RWPE2 (cell line): ENCODE data around the gene MAPK8.

Source experiments
- ATAC-seq: fragments of 200-7000 bp; cut with Tn5 transposase; 3 replicates; pipeline ENCODE4 v1.9.1; 2021; ENCODE audit warnings: low read depth
- DNase-seq: peaks from one replicate; pipeline ENCODE4 v3.0.0-alpha.2; 2020; ENCODE audit warnings: low spot score
- H3K27ac ChIP-seq: fragments of 450-650 bp; 2 replicates; pipeline ENCODE4 v1.5.1; 2017; ENCODE audit warnings: mild to moderate bottlenecking; ENCODE audit not compliant: poor library complexity, severe bottlenecking
- H3K27me3 ChIP-seq: fragments of 250-450 bp; sonication (Bioruptor Pico); 2 replicates; pipeline ENCODE4 v1.5.1; 2021; ENCODE audit warnings: mild to moderate bottlenecking, moderate library complexity; ENCODE audit not compliant: insufficient read depth, poor library complexity, severe bottlenecking
- H3K36me3 ChIP-seq: fragments of 250-450 bp; sonication (Bioruptor Pico); 2 replicates; pipeline ENCODE4 v1.5.1; 2020; ENCODE audit warnings: low read depth, mild to moderate bottlenecking, moderate library complexity
- H3K4me1 ChIP-seq: fragments of 250-450 bp; sonication (Bioruptor Pico); 2 replicates; pipeline ENCODE4 v1.5.1; 2021; ENCODE audit warnings: mild to moderate bottlenecking, moderate library complexity; ENCODE audit not compliant: insufficient read depth, poor library complexity, severe bottlenecking
- H3K4me3 ChIP-seq: fragments of 250-450 bp; sonication (Bioruptor Pico); 2 replicates; pipeline ENCODE4 v1.5.1; 2021; ENCODE audit warnings: mild to moderate bottlenecking, moderate library complexity; ENCODE audit not compliant: severe bottlenecking
- H3K9me3 ChIP-seq: fragments of 250-450 bp; sonication (Bioruptor Pico); 2 replicates; pipeline ENCODE4 v1.5.1; 2021; ENCODE audit warnings: mild to moderate bottlenecking, moderate library complexity; ENCODE audit not compliant: severe bottlenecking
- CTCF ChIP-seq: fragments of 450-650 bp; IDR thresholded peaks from one replicate; pipeline ENCODE4 v1.5.1; 2017; ENCODE audit warnings: mild to moderate bottlenecking, moderate library complexity; ENCODE audit not compliant: poor library complexity, severe bottlenecking

The MAPK8 gene

GRCh38 chr10:48444861-48445841 is 138.7 kb downstream of the MAPK8 start:
- no peak overlapping the region for H3K27ac ChIP-seq
- no peaks in the 10 kb centered on the region for H3K4me1 ChIP-seq
- no peak overlapping the region for H3K4me3 ChIP-seq
- DNase-seq (peak; percentile 60), ATAC-seq (peak; percentile 64)
- H3K27me3 ChIP-seq, result no peaks in the 10 kb centered on the region
- no peaks in the 10 kb centered on the region for H3K9me3 ChIP-seq
- peak; percentile 20 for TF ChIP-seq CTCF
- H3K36me3 ChIP-seq, result no peaks in the 10 kb centered on the region

- Histone ChIP-seq H3K4me1 (no peaks in the 10 kb centered on the region), H3K4me3 (no peak overlapping the region), H3K27me3 (no peaks in the 10 kb centered on the region), H3K27ac (no peak overlapping the region), H3K9me3 (no peaks in the 10 kb centered on the region), H3K36me3 (no peaks in the 10 kb centered on the region)
- DNase-seq (no peak), ATAC-seq (no peak)
- TF ChIP-seq CTCF, result no peak
Measured at GRCh38 chr10:48445932-48446331, 139.5 kb downstream of the MAPK8 start.

- Histone ChIP-seq H3K4me3 (no peak overlapping the region), H3K4me1 (no peaks in the 10 kb centered on the region), H3K36me3 (no peaks in the 10 kb centered on the region), H3K27ac (no peak overlapping the region), H3K27me3 (no peaks in the 10 kb centered on the region), H3K9me3 (no peaks in the 10 kb centered on the region)
- DNase-seq, result peak; percentile 45
- no peak for ATAC-seq
- no peak for TF ChIP-seq CTCF
Measured at GRCh38 chr10:48446785-48447184, 140.3 kb downstream of the MAPK8 start.

DNA sequence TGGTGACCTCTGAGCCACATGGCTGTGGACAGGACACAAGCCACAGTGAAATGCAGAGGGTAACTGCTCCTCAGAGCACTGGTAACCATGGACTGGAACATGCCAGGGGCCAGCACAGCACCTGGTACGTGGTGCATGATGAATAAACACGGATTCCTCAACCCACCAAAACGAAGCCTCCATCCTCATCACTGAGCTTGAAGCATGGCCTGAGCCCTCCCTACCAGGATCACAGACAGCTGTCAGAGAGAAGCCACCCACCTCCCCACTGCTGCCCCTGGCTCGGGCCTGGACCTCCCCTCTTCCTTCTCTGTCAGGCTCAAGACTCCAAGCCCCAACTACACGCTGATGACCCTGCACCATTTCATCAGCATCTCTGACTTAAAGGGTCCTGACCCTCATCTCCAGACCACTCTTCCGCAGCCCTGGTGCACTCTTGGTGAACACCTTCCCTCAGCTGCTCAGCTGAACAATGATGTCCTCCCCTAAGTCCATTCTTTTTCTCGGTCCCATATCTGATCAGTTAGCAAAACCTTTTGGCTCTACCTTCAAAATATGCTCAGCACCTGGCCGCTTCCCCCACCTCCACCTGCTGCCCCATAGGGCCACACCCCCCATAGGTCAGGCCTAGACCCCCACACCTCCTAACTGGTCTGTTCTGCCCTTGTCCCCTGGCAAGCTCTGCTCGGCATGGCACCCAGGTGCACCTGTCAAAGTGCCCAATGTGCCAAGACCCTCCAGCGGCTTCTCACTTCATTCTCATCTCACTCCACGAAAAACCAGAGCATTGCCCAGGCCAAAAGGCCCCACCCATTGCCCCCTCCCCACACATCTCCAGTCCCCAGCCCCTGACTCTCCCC is 141.1 kb downstream of the MAPK8 start:
- no peak for ATAC-seq
- Histone ChIP-seq H3K4me1 (no peaks in the 10 kb centered on the region), H3K27ac (no peak overlapping the region), H3K9me3 (no peaks in the 10 kb centered on the region), H3K4me3 (no peak overlapping the region), H3K27me3 (no peaks in the 10 kb centered on the region), H3K36me3 (no peaks in the 10 kb centered on the region)
- TF ChIP-seq CTCF, result no peak
- no peak for DNase-seq
